ENCODE data around the gene SLC51B. TPM values are rescaled to one million over a fixed set of nuclear protein-coding genes. Genes with fewer than 3 reads are reported as not detected.

Gene SLC51B
- polyA plus RNA-seq, 3 donors = not detected

GRCh38 chr15:65089206-65089824 lies 44.1 kb downstream of the SLC51B start:
- H4K20me1 ChIP-seq (ENCODE audit: insufficient read depth, low read length) = no peaks in the 10 kb centered on the region
- H3K4me3 Mint-ChIP-seq = no peak overlapping the region
- H3K27ac Mint-ChIP-seq = peak overlapping the region in 1 of 7 donors; percentile 62

More at GRCh38 chr15:65089206-65089824, 44.1 kb downstream of the SLC51B start:
- H3K36me3 ChIP-seq (replicated peaks in 1 of 2; ENCODE audit: control insufficient read depth in 1 of 2, insufficient read depth in 2 of 2, low read length in 2 of 2) = no peaks in the 10 kb centered on the region
- H3K4me1 Mint-ChIP-seq = no peaks in the 10 kb centered on the region
- H3K79me2 ChIP-seq (ENCODE audit: insufficient read depth, low read length) = no peaks in the 10 kb centered on the region
- no peak overlapping the region for H3K4me3 ChIP-seq (replicated peaks in 1 of 3; ENCODE audit: low read depth in 2 of 3, low read length in 3 of 3)
- no peak overlapping the region for H3K4me2 ChIP-seq (replicated peaks; ENCODE audit: extremely low read depth, low read length, poor library complexity, severe bottlenecking)
- H3K27me3 ChIP-seq (ENCODE audit: control insufficient read depth in 2 of 2, insufficient read depth in 2 of 2, low read length in 2 of 2) = no peaks in the 10 kb centered on the region
- peaks cover 0 to 4% of the 10 kb centered on the region in 2 donors for H3K36me3 Mint-ChIP-seq
- H3K4me1 ChIP-seq (ENCODE audit: control insufficient read depth in 1 of 2, insufficient read depth in 2 of 2, low read length in 2 of 2) = no peaks in the 10 kb centered on the region
- no peak for TF ChIP-seq CTCF (IDR thresholded peaks at IDR 0.05)
- H3K27ac ChIP-seq (ENCODE audit: low read depth in 1 of 2, low read length in 2 of 2) = no peak overlapping the region
- no peak overlapping the region for H3K9ac ChIP-seq (ENCODE audit: insufficient read depth, low read length, poor library complexity, severe bottlenecking)
- H3K9me3 Mint-ChIP-seq = no peaks in the 10 kb centered on the region
- no peak for DNase-seq
- no peaks in the 10 kb centered on the region for H3K9me3 ChIP-seq (replicated peaks in 1 of 2; ENCODE audit: control insufficient read depth in 1 of 2, insufficient read depth in 1 of 2, low read length in 2 of 2)
- intact Hi-C loops (cut with micrococcal nuclease) = loop anchor here in 1 of 2 donors (10.0 kb wide), 1 partner anchor 355 kb away; no protein-coding TSS in a partner anchor
- no peak overlapping the region for H2AFZ ChIP-seq (ENCODE audit: insufficient read depth, low read depth, low read length, poor library complexity, severe bottlenecking)
- no CpG with 5 or more reads among the region's 5 CpGs for WGBS (ENCODE audit: insufficient coverage)
- peaks cover 5 to 16% (median 7%) of the 10 kb centered on the region in 3 donors for H3K27me3 Mint-ChIP-seq (ENCODE audit: low read depth in 3 of 3)
